ENCODE data around the gene P2RY8. TPM values are rescaled to one million over a fixed set of nuclear protein-coding genes. Genes with fewer than 3 reads are reported as not detected.

P2RY8 gene
- total and polyA plus RNA-seq, 10 of the 15 experiments (the other 5 are each of a cell fraction or from before 2014, with no cell fraction given): 2.0 to 64.4 (median 36.5) TPM

Other genes with a start within 250 kb of the P2RY8 start
- 28.0 and 28.1 TPM in 2 replicates for gene IL3RA, start 200.4 kb downstream of the P2RY8 start, total RNA-seq (2014; rRNA removed)
- 14.1 and 14.3 TPM in 2 replicates for gene IL3RA, start 200.4 kb downstream of the P2RY8 start, total RNA-seq (2014; rRNA removed; fragmentation: Illumina TruSeq; extraction: Trizol)
- 19.5 and 21.1 TPM in 2 replicates for gene IL3RA, start 200.4 kb downstream of the P2RY8 start, total RNA-seq (2021)
- gene IL3RA, start 200.4 kb downstream of the P2RY8 start, polyA plus RNA-seq (2011; rRNA removed): 22.5 and 31.1 TPM in 2 replicates
- gene IL3RA, start 200.4 kb downstream of the P2RY8 start, polyA plus RNA-seq (2014; fragmentation: Illumina TruSeq; extraction: Trizol): 15.0 and 23.5 TPM in 2 replicates
- gene IL3RA, start 200.4 kb downstream of the P2RY8 start, polyA plus RNA-seq (2014; fragmentation: Nextera tagmentation; extraction: Ambion mirVana): 1 to 10 TPM; 2.1 to 4.5 TPM
- 22.9 and 25.4 TPM in 2 replicates for gene IL3RA, start 200.4 kb downstream of the P2RY8 start, polyA plus RNA-seq (2014; rRNA removed)
- gene IL3RA, start 200.4 kb downstream of the P2RY8 start, polyA plus RNA-seq (2016; fragmentation: Nextera tagmentation; extraction: Ambion mirVana): 10 to 100 TPM; 14.7 to 16.4 TPM
- gene SLC25A6, start 145.1 kb downstream of the P2RY8 start, total RNA-seq (2014; rRNA removed): 225 and 293 TPM in 2 replicates
- 261 and 287 TPM in 2 replicates for gene SLC25A6, start 145.1 kb downstream of the P2RY8 start, total RNA-seq (2014; rRNA removed; fragmentation: Illumina TruSeq; extraction: Trizol)
- gene SLC25A6, start 145.1 kb downstream of the P2RY8 start, total RNA-seq (2021): 632 and 654 TPM in 2 replicates
- gene SLC25A6, start 145.1 kb downstream of the P2RY8 start, polyA plus RNA-seq (2011; rRNA removed): 157 and 352 TPM in 2 replicates
- gene SLC25A6, start 145.1 kb downstream of the P2RY8 start, polyA plus RNA-seq (2014; fragmentation: Illumina TruSeq; extraction: Trizol): 34.2 and 187 TPM in 2 replicates
- gene SLC25A6, start 145.1 kb downstream of the P2RY8 start, polyA plus RNA-seq (2014; fragmentation: Nextera tagmentation; extraction: Ambion mirVana): 100 to 1,000 TPM in 1 of 2 experiments, 10 to 100 TPM in 1; 61.9 to 127 TPM
- gene SLC25A6, start 145.1 kb downstream of the P2RY8 start, polyA plus RNA-seq (2014; rRNA removed): 642 and 753 TPM in 2 replicates
- gene SLC25A6, start 145.1 kb downstream of the P2RY8 start, polyA plus RNA-seq (2016; fragmentation: Nextera tagmentation; extraction: Ambion mirVana): 100 to 1,000 TPM; 447 to 454 TPM
- gene ASMTL, start 84.3 kb downstream of the P2RY8 start, total RNA-seq (2014; rRNA removed): 21.7 and 32.2 TPM in 2 replicates
- gene ASMTL, start 84.3 kb downstream of the P2RY8 start, total RNA-seq (2014; rRNA removed; fragmentation: Illumina TruSeq; extraction: Trizol): 15.5 and 18.1 TPM in 2 replicates
- 46.6 and 46.8 TPM in 2 replicates for gene ASMTL, start 84.3 kb downstream of the P2RY8 start, total RNA-seq (2021)
- 24.5 and 51.9 TPM in 2 replicates for gene ASMTL, start 84.3 kb downstream of the P2RY8 start, polyA plus RNA-seq (2011; rRNA removed)
- gene ASMTL, start 84.3 kb downstream of the P2RY8 start, polyA plus RNA-seq (2014; fragmentation: Illumina TruSeq; extraction: Trizol): 8.5 and 14.3 TPM in 2 replicates
- 1 to 10 TPM; 1.6 to 3.8 TPM for gene ASMTL, start 84.3 kb downstream of the P2RY8 start, polyA plus RNA-seq (2014; fragmentation: Nextera tagmentation; extraction: Ambion mirVana)
- 44.6 and 48.4 TPM in 2 replicates for gene ASMTL, start 84.3 kb downstream of the P2RY8 start, polyA plus RNA-seq (2014; rRNA removed)
- gene ASMTL, start 84.3 kb downstream of the P2RY8 start, polyA plus RNA-seq (2016; fragmentation: Nextera tagmentation; extraction: Ambion mirVana): 10 to 100 TPM; 32.1 to 34.4 TPM
- 42.8 and 47.0 TPM in 2 replicates for gene AKAP17A, start 54.4 kb upstream of the P2RY8 start, total RNA-seq (2014; rRNA removed)
- gene AKAP17A, start 54.4 kb upstream of the P2RY8 start, total RNA-seq (2014; rRNA removed; fragmentation: Illumina TruSeq; extraction: Trizol): 14.3 and 16.1 TPM in 2 replicates
- gene AKAP17A, start 54.4 kb upstream of the P2RY8 start, total RNA-seq (2021): 48.7 and 53.9 TPM in 2 replicates
- gene AKAP17A, start 54.4 kb upstream of the P2RY8 start, polyA plus RNA-seq (2011; rRNA removed): 16.4 and 24.7 TPM in 2 replicates
- gene AKAP17A, start 54.4 kb upstream of the P2RY8 start, polyA plus RNA-seq (2014; fragmentation: Illumina TruSeq; extraction: Trizol): 9.0 and 17.1 TPM in 2 replicates
- gene AKAP17A, start 54.4 kb upstream of the P2RY8 start, polyA plus RNA-seq (2014; fragmentation: Nextera tagmentation; extraction: Ambion mirVana): 1 to 10 TPM; 3.0 to 5.6 TPM
- gene AKAP17A, start 54.4 kb upstream of the P2RY8 start, polyA plus RNA-seq (2014; rRNA removed): 55.8 and 64.2 TPM in 2 replicates
- gene AKAP17A, start 54.4 kb upstream of the P2RY8 start, polyA plus RNA-seq (2016; fragmentation: Nextera tagmentation; extraction: Ambion mirVana): 10 to 100 TPM; 26.3 to 42.6 TPM
- gene ASMT, start 77.9 kb upstream of the P2RY8 start, total RNA-seq (2014; rRNA removed): not detected in 2 replicates
- gene ASMT, start 77.9 kb upstream of the P2RY8 start, total RNA-seq (2014; rRNA removed; fragmentation: Illumina TruSeq; extraction: Trizol): not detected in 2 replicates
- not detected in 2 replicates for gene ASMT, start 77.9 kb upstream of the P2RY8 start, total RNA-seq (2021)
- not detected in 2 replicates for gene ASMT, start 77.9 kb upstream of the P2RY8 start, polyA plus RNA-seq (2011; rRNA removed)
- gene ASMT, start 77.9 kb upstream of the P2RY8 start, polyA plus RNA-seq (2014; fragmentation: Illumina TruSeq; extraction: Trizol): 0.29 TPM in 1 of 2 replicates, not detected in the other
- gene ASMT, start 77.9 kb upstream of the P2RY8 start, polyA plus RNA-seq (2014; fragmentation: Nextera tagmentation; extraction: Ambion mirVana): under 1 TPM in 1 of 2 experiments, not detected in 1; 0.18 TPM
- 0.09 TPM in 1 of 2 replicates, not detected in the other for gene ASMT, start 77.9 kb upstream of the P2RY8 start, polyA plus RNA-seq (2014; rRNA removed)
- not detected for gene ASMT, start 77.9 kb upstream of the P2RY8 start, polyA plus RNA-seq (2016; fragmentation: Nextera tagmentation; extraction: Ambion mirVana)